Spleen (tissue), 11 donors: ENCODE data around the gene ENO3. TPM values are rescaled to one million over a fixed set of nuclear protein-coding genes. Genes with fewer than 3 reads are reported as not detected.

Experiments
- DNase-seq: peaks from one replicate; pipeline ENCODE4 v3.0.0-alpha.2; 2020
- H3K27ac ChIP-seq, 8 donors: fragments of 200-600 bp; sonication (generic) in 7 of 8; 1 replicate in 4 of 8; 2 replicates in 4 of 8; pipeline versions ENCODE4 v1.5.0 to v1.8.0; 2016 to 2021; ENCODE audit warnings: inconsistent platforms in 4 of 8, mild to moderate bottlenecking in 4 of 8, moderate library complexity in 1 of 8
- H3K27me3 ChIP-seq, 7 donors: fragments of 200-600 bp; sonication (generic) in 6 of 7; replicated peaks in 1 of 7; 1 replicate in 4 of 7; 2 replicates in 3 of 7; pipeline versions ENCODE4 v1.5.0 to v1.8.0; 2016 to 2021; ENCODE audit warnings: inconsistent platforms in 3 of 7, mild to moderate bottlenecking in 1 of 7
- H3K36me3 ChIP-seq, 6 donors: fragments of 200-600 bp; sonication (generic) in 5 of 6; 1 replicate in 4 of 6; 2 replicates in 2 of 6; pipeline versions ENCODE4 v1.5.0 to v1.8.0; 2016 to 2021; ENCODE audit warnings: inconsistent platforms in 2 of 6
- H3K4me1 ChIP-seq, 6 donors: fragments of 200-600 bp; sonication (generic) in 5 of 6; 1 replicate in 3 of 6; 2 replicates in 3 of 6; pipeline versions ENCODE4 v1.5.0 to v1.8.0; 2016 to 2021; ENCODE audit warnings: inconsistent platforms in 3 of 6
- H3K4me3 ChIP-seq, 8 donors: fragments of 200-600 bp; sonication (generic) in 7 of 8; 1 replicate in 4 of 8; 2 replicates in 4 of 8; pipeline versions ENCODE4 v1.5.0 to v1.8.0; 2016 to 2021; ENCODE audit warnings: inconsistent platforms in 4 of 8, mild to moderate bottlenecking in 4 of 8, moderate library complexity in 2 of 8
- H3K9me3 ChIP-seq, 8 donors: fragments of 200-600 bp; sonication (generic) in 7 of 8; 1 replicate in 4 of 8; 2 replicates in 4 of 8; pipeline versions ENCODE4 v1.5.0 to v1.8.0; 2016 to 2021; ENCODE audit warnings: inconsistent platforms in 4 of 8
- POLR2A ChIP-seq, 3 donors: fragments of 450-650 bp; IDR thresholded peaks; one replicate each; pipeline ENCODE4 v1.5.1; 2017; ENCODE audit warnings: antibody characterized with exemption in 3 of 3, mild to moderate bottlenecking in 1 of 3
- POLR2AphosphoS5 ChIP-seq, 3 donors: sonication (generic); formaldehyde crosslinking; IDR thresholded peaks; one replicate each; pipeline ENCODE4 v1.5.1; 2017; ENCODE audit warnings: antibody characterized with exemption in 3 of 3
- WGBS, 5 donors: extraction: QIAGEN DNeasy Blood & Tissue Kit in 3 of 5; methylation state at CpG; one replicate each; pipeline versions ENCODE4 v1.1.5 to v1.1.7; 2013 to 2018; 5-methylcytosine and 5-hydroxymethylcytosine counted together
- intact Hi-C: fragments of 100-400 bp; cut with DNase I; formaldehyde crosslinking; loops from one replicate; pipeline ENCODE4 v1.15.0; 2023; ENCODE audit warnings: low total_unique reads
- polyA plus RNA-seq, 3 donors: library from polyadenylated mRNA; stranded (reverse); fragments of 200-250 nt; gene quantifications; one replicate each; pipeline ENCODE4 v1.2.1, GENCODE V29; 2013
- total RNA-seq, 7 donors: library from RNA; depleted of rRNA in 3 of 7; stranded (reverse); fragments of >200 nt in 3 of 7; fragmentation: NEBNext Ultra II Directional in 4 of 7; extraction: Animal tissue kit (Norgen Biotek cat#: 25700) in 4 of 7; gene quantifications; one replicate each; pipeline versions ENCODE4 v1.1.0 to v1.2.1, GENCODE V29; 2016 to 2021
- TF ChIP-seq, protein P1 (sequence below), 11 experiments: fragments of 200-600 bp in 7 of 11; fragments of 450-650 bp in 4 of 11; sonication (generic) in 4 of 11; IDR thresholded peaks in 8 of 11; conservative IDR thresholded peaks in 3 of 11; 1 replicate in 7 of 11; 2 replicates in 4 of 11; pipeline versions ENCODE4 v1.4.0 to v1.8.0; 2016 to 2021; ENCODE audit warnings: antibody characterized with exemption in 11 of 11, inconsistent platforms in 4 of 11, mild to moderate bottlenecking in 1 of 11
- donor health status: healthy with polysubstance abuse.
- donor health status: DM: no; HTN: no; CAD: no; lungs with moderate emphysema.
- donor health status: DM: no; HTN: no; CAD: no.
- donor health status: Bipolar disorder and iron deficiency.
- donor health status: healthy.
- donor health status: DM: no; HTN: no; CAD: no.
- donor health status: DM: yes; HTN: yes; CAD: no.

Gene ENO3
- total and polyA plus RNA-seq, 10 donors = 3.1 to 23.4 (median 10.2) TPM

DNA sequence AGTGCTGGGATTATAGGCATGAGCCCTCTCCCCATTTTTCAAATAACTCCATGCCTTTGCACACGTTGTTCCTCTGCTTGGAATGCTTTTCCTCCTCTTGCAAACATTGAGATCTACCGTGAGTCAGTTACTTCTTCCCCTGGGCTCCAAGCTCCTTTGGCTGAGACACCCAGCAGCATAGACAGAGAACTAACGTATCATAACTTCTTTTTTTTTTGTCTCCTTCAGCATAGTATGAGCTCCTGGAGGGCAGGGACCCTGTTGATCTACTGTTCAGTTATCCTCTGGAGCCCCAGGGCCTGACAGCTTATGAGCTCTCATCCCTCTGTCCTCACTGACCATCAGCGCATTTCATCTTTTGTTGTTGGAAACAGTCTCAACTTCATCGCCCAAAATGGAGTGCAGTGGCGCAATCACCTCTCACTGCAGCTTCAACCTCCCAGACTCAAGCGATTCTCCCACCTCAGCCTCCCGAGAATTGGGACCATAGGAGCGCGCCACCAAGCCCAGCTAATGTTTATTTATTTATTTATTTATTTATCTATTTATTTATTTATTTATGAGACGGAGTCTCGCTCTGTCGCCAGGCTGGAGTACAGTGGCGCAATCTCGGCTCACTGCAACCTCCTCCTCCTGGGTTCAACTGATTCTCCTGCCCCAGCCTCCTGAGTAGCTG is 14.5 kb downstream of the ENO3 start:
- 92 to 97% (median 94%) methylated on average over 15 of the region's 15 CpGs for WGBS, 5 donors
- peak overlapping the region in 2 of 8 donors; percentile 75 to 87 for H3K4me3 ChIP-seq
- peaks cover 0 to 57% (median 20%) of the 10 kb centered on the region in 6 donors for H3K36me3 ChIP-seq
- no peaks in the 10 kb centered on the region for H3K9me3 ChIP-seq
- TF ChIP-seq POLR2A (IDR thresholded peaks at IDR 0.05) (no peak), POLR2AphosphoS5 (IDR thresholded peaks at IDR 0.05) (no peak)
- TF ChIP-seq, protein P1, sequence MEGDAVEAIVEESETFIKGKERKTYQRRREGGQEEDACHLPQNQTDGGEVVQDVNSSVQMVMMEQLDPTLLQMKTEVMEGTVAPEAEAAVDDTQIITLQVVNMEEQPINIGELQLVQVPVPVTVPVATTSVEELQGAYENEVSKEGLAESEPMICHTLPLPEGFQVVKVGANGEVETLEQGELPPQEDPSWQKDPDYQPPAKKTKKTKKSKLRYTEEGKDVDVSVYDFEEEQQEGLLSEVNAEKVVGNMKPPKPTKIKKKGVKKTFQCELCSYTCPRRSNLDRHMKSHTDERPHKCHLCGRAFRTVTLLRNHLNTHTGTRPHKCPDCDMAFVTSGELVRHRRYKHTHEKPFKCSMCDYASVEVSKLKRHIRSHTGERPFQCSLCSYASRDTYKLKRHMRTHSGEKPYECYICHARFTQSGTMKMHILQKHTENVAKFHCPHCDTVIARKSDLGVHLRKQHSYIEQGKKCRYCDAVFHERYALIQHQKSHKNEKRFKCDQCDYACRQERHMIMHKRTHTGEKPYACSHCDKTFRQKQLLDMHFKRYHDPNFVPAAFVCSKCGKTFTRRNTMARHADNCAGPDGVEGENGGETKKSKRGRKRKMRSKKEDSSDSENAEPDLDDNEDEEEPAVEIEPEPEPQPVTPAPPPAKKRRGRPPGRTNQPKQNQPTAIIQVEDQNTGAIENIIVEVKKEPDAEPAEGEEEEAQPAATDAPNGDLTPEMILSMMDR (IDR thresholded peaks at IDR 0.05 in 8 of 11, conservative IDR thresholded peaks at IDR 0.05 in 3 of 11) = no peak
- no peaks in the 10 kb centered on the region for H3K27me3 ChIP-seq
- intact Hi-C loops = no loop called here
- DNase-seq = no peak
- peaks cover 15 to 58% (median 35%) of the 10 kb centered on the region in 6 donors for H3K4me1 ChIP-seq
- H3K27ac ChIP-seq = peak overlapping the region in 6 of 8 donors; percentile 93 to 95 (median 94)

GRCh38 chr17:4966844-4967538 is 16.1 kb downstream of the ENO3 start:
- intact Hi-C loops = loop anchor here (2.0 kb wide), 1 partner anchor 26 kb away; the partner anchor contains the start of genes RNF167 and SLC25A11
- peak overlapping the region; percentile 93 to 95 (median 94) for H3K27ac ChIP-seq
- H3K9me3 ChIP-seq = no peaks in the 10 kb centered on the region
- H3K4me3 ChIP-seq = peak overlapping the region; percentile 72 to 90 (median 84)
- peak; percentile 98 for DNase-seq
- TF ChIP-seq POLR2AphosphoS5 (IDR thresholded peaks at IDR 0.05) (peak in 2 of 3 donors; percentile 34 to 72), POLR2A (IDR thresholded peaks at IDR 0.05) (no peak)
- TF ChIP-seq, protein P1 (IDR thresholded peaks at IDR 0.05 in 8 of 11, conservative IDR thresholded peaks at IDR 0.05 in 3 of 11) = peak in 1 of 11 experiments; percentile 26
- 0 to 1% (median 0%) methylated on average over 31 to 42 of the region's 42 CpGs for whole genome bisulfite sequencing, 5 donors
- peaks cover 0 to 59% (median 21%) of the 10 kb centered on the region in 6 donors for H3K36me3 ChIP-seq
- peaks cover 15 to 71% (median 35%) of the 10 kb centered on the region in 6 donors for H3K4me1 ChIP-seq
- no peaks in the 10 kb centered on the region for H3K27me3 ChIP-seq

GRCh38 chr17:4967539-4968485 is 16.9 kb downstream of the ENO3 start, which contains the start of gene SPAG7:
Gene SPAG7, minus strand, starts transcription at chr17:4967817. Its CDS starts 13 bp downstream, at chr17:4967804.
- DNase-seq = peak; percentile 99
- WGBS, 5 donors = 0 to 1% (median 1%) methylated on average over 57 to 66 of the region's 66 CpGs
- peak within 1 kb of the TSS; percentile 93 to 95 (median 94) for H3K27ac ChIP-seq
- peaks cover 15 to 79% (median 38%) of the 10 kb centered on the region in 6 donors for H3K4me1 ChIP-seq
- H3K36me3 ChIP-seq = peaks cover 0 to 64% (median 29%) of the 10 kb centered on the region in 6 donors
- no peaks in the 10 kb centered on the region for H3K27me3 ChIP-seq
- TF ChIP-seq POLR2AphosphoS5 (IDR thresholded peaks at IDR 0.05) (peak; percentile 93 to 98 (median 96)), POLR2A (IDR thresholded peaks at IDR 0.05) (peak in 2 of 3 donors; percentile 5 to 66)
- TF ChIP-seq, protein P1 (IDR thresholded peaks at IDR 0.05 in 8 of 11, conservative IDR thresholded peaks at IDR 0.05 in 3 of 11) = peak in 3 of 11 experiments; percentile 8 to 23 (median 12)
- no peaks in the 10 kb centered on the region for H3K9me3 ChIP-seq
- peak within 1 kb of the TSS; percentile 72 to 90 (median 84) for H3K4me3 ChIP-seq
- intact Hi-C loops = loop anchor here (2.0 kb wide), 1 partner anchor 27 kb away; the partner anchor contains the start of genes RNF167 and SLC25A11
